ENCODE data around the gene GFER. TPM values are rescaled to one million over a fixed set of nuclear protein-coding genes. Genes with fewer than 3 reads are reported as not detected.
"Not testable (repeated sequence)": the region's sequence is repeated elsewhere in the genome, so short reads cannot be mapped to it uniquely, and the experiment has no call there.

GFER gene
- 40.8 and 43.5 TPM in 2 replicates for total RNA-seq (2022)
- Bru-seq, nascent RNA = percentile 64 among the genes with signal in this experiment
- BruChase-seq, experiment 1, labeled RNA remaining after a 6-hour chase = percentile 88 among the genes with signal in this experiment
- BruChase-seq, experiment 2, labeled RNA remaining after a 2-hour chase = percentile 91 among the genes with signal in this experiment
- long read RNA-seq, transcript GFER-203 (2 exons, 1,365 nt) = minor isoform, 8 of 56 reads
- long read RNA-seq, transcript GFER-201 (3 exons, 2,345 nt) = major isoform, 42 of 56 reads
- long read RNA-seq, partial matches to known transcripts = 0 of 56 reads
- long read RNA-seq, other reads (novel, unspliced or antisense) = 6 of 56 reads

GRCh38 chr16:1983544-1984346, at the start of gene GFER:
GFER (plus strand) TSS chr16:1984193; CDS start chr16:1984219, 26 bp downstream.
- Mint-ChIP-seq H3K27ac (ENCODE audit: unreplicated experiment) (peak within 1 kb of the TSS; percentile 87), H3K27me3 (ENCODE audit: unreplicated experiment) (no peaks in the 10 kb centered on the region), H3K9me3 (ENCODE audit: low read depth, unreplicated experiment) (no peaks in the 10 kb centered on the region), H3K36me3 (ENCODE audit: insufficient read depth, unreplicated experiment) (peaks cover 89% of the 10 kb centered on the region), H3K4me3 (ENCODE audit: low read depth, unreplicated experiment) (peak within 1 kb of the TSS; percentile 87), H3K4me1 (ENCODE audit: low read depth, unreplicated experiment) (peaks cover 31% of the 10 kb centered on the region)
- peak; percentile 98 for DNase-seq
- CTCF ChIA-PET = interaction anchor here (0.6 to 1.4 kb wide), 2 partner anchors 12 to 353 kb away, joined by 3 to 4 read pairs; partner anchors contain the start of gene TBL3
- intact Hi-C loops (cut with micrococcal nuclease; ENCODE audit: unreplicated experiment) = no loop called here
- BruUV-seq (replicated peaks) = no TSS peak
- peak; percentile 55 for TF ChIP-seq CTCF (IDR thresholded peaks at IDR 0.05; ENCODE audit: unreplicated experiment)

- Mint-ChIP-seq H3K4me3 (ENCODE audit: low read depth, unreplicated experiment) (no peak overlapping the region), H3K27me3 (ENCODE audit: unreplicated experiment) (no peaks in the 10 kb centered on the region), H3K9me3 (ENCODE audit: low read depth, unreplicated experiment) (no peaks in the 10 kb centered on the region), H3K36me3 (ENCODE audit: insufficient read depth, unreplicated experiment) (peaks cover 10% of the 10 kb centered on the region), H3K4me1 (ENCODE audit: low read depth, unreplicated experiment) (peaks cover 8% of the 10 kb centered on the region), H3K27ac (ENCODE audit: unreplicated experiment) (peak overlapping the region; percentile 27)
- no peak for DNase-seq
- intact Hi-C loops (cut with micrococcal nuclease; ENCODE audit: unreplicated experiment) = no loop called here
- CTCF ChIA-PET = no interaction called here
- TF ChIP-seq CTCF (IDR thresholded peaks at IDR 0.05; ENCODE audit: unreplicated experiment) = no peak
- no TSS peak for BruUV-seq (replicated peaks)
Measured at GRCh38 chr16:1936945-1937479, 47.0 kb upstream of the GFER start.

- DNase-seq = no peak
- Mint-ChIP-seq H3K36me3 (ENCODE audit: insufficient read depth, unreplicated experiment) (peaks cover 23% of the 10 kb centered on the region), H3K27me3 (ENCODE audit: unreplicated experiment) (no peaks in the 10 kb centered on the region), H3K27ac (ENCODE audit: unreplicated experiment) (no peak overlapping the region), H3K9me3 (ENCODE audit: low read depth, unreplicated experiment) (no peaks in the 10 kb centered on the region), H3K4me3 (ENCODE audit: low read depth, unreplicated experiment) (no peak overlapping the region), H3K4me1 (ENCODE audit: low read depth, unreplicated experiment) (peaks cover 8% of the 10 kb centered on the region)
- CTCF ChIA-PET = no interaction called here
- BruUV-seq (replicated peaks) = no TSS peak
- TF ChIP-seq CTCF (IDR thresholded peaks at IDR 0.05; ENCODE audit: unreplicated experiment) = no peak
- intact Hi-C loops (cut with micrococcal nuclease; ENCODE audit: unreplicated experiment) = no loop called here
Measured at GRCh38 chr16:1938316-1938715, 45.7 kb upstream of the GFER start.

GRCh38 chr16:1938910-1939309, 45.1 kb upstream of the GFER start:
- intact Hi-C loops (cut with micrococcal nuclease; ENCODE audit: unreplicated experiment) = no loop called here
- H3K36me3 Mint-ChIP-seq (ENCODE audit: insufficient read depth, unreplicated experiment) = peaks cover 28% of the 10 kb centered on the region
- no peak for DNase-seq
- no peaks in the 10 kb centered on the region for H3K9me3 Mint-ChIP-seq (ENCODE audit: low read depth, unreplicated experiment)
- H3K27ac Mint-ChIP-seq (ENCODE audit: unreplicated experiment) = no peak overlapping the region
- H3K27me3 Mint-ChIP-seq (ENCODE audit: unreplicated experiment) = no peaks in the 10 kb centered on the region
- no peak for TF ChIP-seq CTCF (IDR thresholded peaks at IDR 0.05; ENCODE audit: unreplicated experiment)
- peaks cover 8% of the 10 kb centered on the region for H3K4me1 Mint-ChIP-seq (ENCODE audit: low read depth, unreplicated experiment)
- H3K4me3 Mint-ChIP-seq (ENCODE audit: low read depth, unreplicated experiment) = no peak overlapping the region
- CTCF ChIA-PET = no interaction called here
- no TSS peak for BruUV-seq (replicated peaks)

GRCh38 chr16:1939833-1940232, 44.2 kb upstream of the GFER start:
- H3K36me3 Mint-ChIP-seq (ENCODE audit: insufficient read depth, unreplicated experiment) = peaks cover 35% of the 10 kb centered on the region

More at GRCh38 chr16:1939833-1940232, 44.2 kb upstream of the GFER start:
- H3K4me3 Mint-ChIP-seq (ENCODE audit: low read depth, unreplicated experiment); H3K27ac Mint-ChIP-seq (ENCODE audit: unreplicated experiment); H3K4me1 Mint-ChIP-seq (ENCODE audit: low read depth, unreplicated experiment); BruUV-seq (replicated peaks); H3K9me3 Mint-ChIP-seq (ENCODE audit: low read depth, unreplicated experiment); DNase-seq; H3K27me3 Mint-ChIP-seq (ENCODE audit: unreplicated experiment); intact Hi-C loops (cut with micrococcal nuclease; ENCODE audit: unreplicated experiment): not testable (repeated sequence)
- CTCF ChIA-PET = interaction anchor here (0.6 to 0.7 kb wide), 3 partner anchors 66 to 113 kb away, joined by 3 to 5 read pairs (median 4); partner anchors contain the start of gene FAHD1
